Motor neuron (in vitro differentiated cells): ENCODE results near the gene SELPLG. TPM values are rescaled to one million over a fixed set of nuclear protein-coding genes. Genes with fewer than 3 reads are reported as not detected.

Experiments used
- ATAC-seq, 8 experiments: fragments of 200-7000 bp; cut with Tn5 transposase; replicated peaks in 6 of 8; 2 replicates each; pipeline ENCODE4 v1.8.0; 2021; ENCODE audit warnings: mild to moderate bottlenecking in 8 of 8, moderate library complexity in 8 of 8
- H3K27ac ChIP-seq, 2 donors: fragments of 250-450 bp; sonication (Bioruptor Pico); 2 replicates each; pipeline ENCODE4 v1.9.0; 2021; ENCODE audit warnings: antibody characterized with exemption in 2 of 2, mild to moderate bottlenecking in 2 of 2, moderate library complexity in 1 of 2
- H3K4me1 ChIP-seq, 2 donors: fragments of 250-450 bp; sonication (Bioruptor Pico); replicated peaks in 1 of 2; 2 replicates each; pipeline ENCODE4 v1.6.1; 2021; ENCODE audit warnings: antibody characterized with exemption in 2 of 2, mild to moderate bottlenecking in 2 of 2, moderate library complexity in 1 of 2
- H3K4me3 ChIP-seq, 5 donors: fragments of 250-450 bp; sonication (Bioruptor Pico); 2 replicates each; pipeline ENCODE4 v1.9.0; 2021; ENCODE audit warnings: antibody characterized with exemption in 5 of 5, mild to moderate bottlenecking in 5 of 5, moderate library complexity in 4 of 5
- WGBS, 10 experiments: fragments of 450-650 bp; shearing (Covaris generic); methylation state at CpG; one replicate each; pipeline ENCODE4 v1.0.0; 2022; 5-methylcytosine and 5-hydroxymethylcytosine counted together
- in situ Hi-C, 9 experiments: fragments of 400-800 bp; cut with MboI; loops; one replicate each; pipeline ENCODE4 v1.15.0; 2021; ENCODE audit warnings: low sequenced_read_pairs in 9 of 9, low pct_unique_long_range_greater_than_20kb in 2 of 9; ENCODE audit not compliant: unreplicated experiment in 9 of 9
- total RNA-seq, 8 experiments: library from RNA; unstranded; fragments of 300-600 nt; gene quantifications; 2 replicates each; pipeline versions ENCODE4 v1.2.3 to v1.2.4, GENCODE V29; 2022

SELPLG gene
- total RNA-seq, 8 experiments from 2014 or later, result 0.38 to 4.7 (median 1.0) TPM

DNA sequence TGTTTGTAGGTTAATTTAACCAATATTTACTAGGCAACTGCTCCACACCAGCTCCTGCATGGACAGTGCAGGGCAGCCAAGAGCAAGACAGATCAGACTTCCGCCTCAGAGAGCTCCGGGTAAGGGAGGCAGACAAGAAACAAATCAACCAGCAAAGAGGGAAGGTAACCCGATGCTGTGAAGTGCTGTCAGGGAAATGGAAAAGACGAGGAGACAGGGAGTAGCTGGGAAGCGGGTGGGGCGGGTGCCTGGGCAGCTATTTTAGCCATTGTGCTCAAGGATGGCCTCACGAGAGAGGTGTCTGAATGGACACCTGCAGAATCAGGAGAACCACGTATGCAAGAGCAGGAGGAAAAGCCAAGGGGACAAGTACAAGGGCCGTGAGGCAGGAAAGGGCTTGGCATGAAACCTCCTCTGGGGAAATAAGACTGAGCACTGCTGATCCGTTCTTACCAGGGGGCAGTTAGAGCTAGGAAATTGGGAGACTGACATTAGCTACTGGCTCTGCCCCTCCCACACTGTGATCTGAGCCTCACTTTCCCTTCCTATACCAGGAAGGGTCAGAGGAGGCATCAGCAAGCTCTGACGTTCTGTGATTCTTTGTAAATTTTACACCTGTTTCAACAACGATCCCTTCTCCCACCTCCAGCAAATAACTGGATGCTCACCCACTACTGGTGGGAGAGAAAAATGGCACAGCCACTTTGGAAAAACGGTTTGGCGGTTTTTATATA lies 29.3 kb downstream of the SELPLG start:
- WGBS, 10 experiments, result 10 to 92% (median 50%) methylated on average over 1 to 12 of the region's 14 CpGs; no CpG with 5 or more reads in 1 of the 10 experiments
- H3K27ac ChIP-seq, result no peak overlapping the region
- ATAC-seq, result no peak
- no peak overlapping the region for H3K4me3 ChIP-seq
- no peaks in the 10 kb centered on the region for H3K4me1 ChIP-seq
- in situ Hi-C loops, result no loop called here

DNA sequence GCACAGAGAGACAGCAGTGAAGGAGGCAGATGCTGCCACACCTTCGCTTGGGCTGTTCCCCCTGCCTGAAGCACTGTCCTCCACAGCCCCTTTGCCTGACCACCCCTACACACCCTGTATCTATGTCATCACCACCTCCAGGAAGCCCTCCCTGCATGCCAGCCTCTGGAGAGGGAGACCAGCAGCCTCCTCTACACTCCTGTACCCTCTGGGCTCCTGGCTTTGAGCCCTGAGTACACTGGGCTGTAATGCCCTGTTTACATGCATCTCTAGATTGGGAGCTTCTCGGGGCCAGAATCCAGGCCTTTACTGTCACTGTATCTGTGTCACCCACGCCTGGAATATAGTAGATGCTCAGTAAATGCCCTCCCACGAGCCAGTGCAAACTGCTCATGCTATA lies 30.0 kb downstream of the SELPLG start:
- in situ Hi-C loops, result no loop called here
- Histone ChIP-seq H3K27ac (no peak overlapping the region), H3K4me1 (no peaks in the 10 kb centered on the region), H3K4me3 (no peak overlapping the region)
- 80 to 100% (median 83%) methylated on average over 1 to 2 of the region's 4 CpGs; no CpG with 5 or more reads in 6 of the 10 experiments for WGBS, 10 experiments
- no peak for ATAC-seq

DNA sequence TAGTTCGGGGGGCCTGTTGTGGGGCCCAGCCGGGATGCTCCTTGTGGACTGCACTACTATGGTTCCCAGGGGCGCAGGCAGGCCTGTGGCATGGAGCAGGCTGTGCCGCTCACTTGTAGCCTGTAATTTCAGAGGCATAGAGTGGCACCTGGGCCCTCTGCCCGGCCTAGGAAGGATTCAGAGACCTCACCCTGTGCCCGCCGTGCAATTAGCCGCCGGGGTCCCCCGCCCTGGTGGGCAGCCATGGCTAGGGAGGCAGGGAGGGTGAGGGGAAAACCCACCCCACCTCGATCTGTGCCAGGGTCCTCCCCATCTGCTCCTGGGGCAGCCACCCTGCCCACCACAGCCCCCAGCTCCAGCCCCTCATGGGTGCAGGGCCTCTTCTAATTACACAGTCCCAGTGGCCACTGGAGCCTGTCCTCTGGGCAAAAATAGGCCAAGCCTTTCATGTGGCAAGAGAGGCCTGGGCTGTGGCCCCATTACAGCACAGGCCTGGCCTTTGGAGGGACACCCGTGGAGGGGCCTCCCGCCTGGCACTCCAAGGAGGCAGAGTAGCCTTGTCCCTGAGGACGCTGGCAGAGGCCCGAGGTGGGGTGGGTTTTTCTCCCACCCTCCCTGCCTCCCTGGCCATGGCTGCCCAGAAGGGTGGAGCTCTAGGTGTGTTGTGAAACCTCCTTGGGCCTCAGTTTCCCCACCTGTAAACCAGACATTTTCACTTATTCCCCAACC lies 30.6 kb downstream of the SELPLG start:
- peaks cover 0 to under 1% of the 10 kb centered on the region in 2 donors for H3K4me1 ChIP-seq
- no peak for ATAC-seq
- in situ Hi-C loops, result no loop called here
- no peak overlapping the region for H3K27ac ChIP-seq
- 83 to 90% methylated on average over 2 of the region's 15 CpGs; no CpG with 5 or more reads in 8 of the 10 experiments for WGBS, 10 experiments
- no peak overlapping the region for H3K4me3 ChIP-seq

DNA sequence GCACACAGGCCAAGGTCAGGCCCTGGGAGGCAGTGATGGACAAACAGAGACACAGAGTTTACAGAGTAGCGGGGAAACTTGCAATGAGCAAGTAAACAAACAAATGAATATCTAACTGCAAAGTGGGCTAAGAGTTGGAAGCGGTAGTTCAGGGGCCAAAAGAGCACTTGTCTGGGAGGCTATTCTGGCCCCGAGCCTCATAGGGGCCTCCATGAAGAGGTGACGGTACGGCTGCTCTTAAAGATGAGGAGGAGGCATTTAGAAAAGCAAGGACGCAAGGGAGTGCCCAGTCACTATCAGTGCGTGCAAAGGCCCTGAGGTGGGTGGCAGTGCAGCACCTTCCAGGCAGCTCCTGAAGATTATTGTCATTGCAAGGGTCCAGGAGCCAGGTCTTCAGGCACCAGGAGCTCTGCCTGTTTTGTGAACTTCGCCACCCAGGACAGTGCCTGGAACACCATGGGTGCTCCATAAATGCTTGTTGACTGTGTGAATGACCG lies 31.4 kb downstream of the SELPLG start:
- no peak for ATAC-seq
- no peak overlapping the region for H3K27ac ChIP-seq
- in situ Hi-C loops, result no loop called here
- H3K4me3 ChIP-seq, result no peak overlapping the region
- WGBS, 10 experiments, result 68 to 100% (median 97%) methylated on average over 1 to 8 of the region's 9 CpGs; no CpG with 5 or more reads in 2 of the 10 experiments
- H3K4me1 ChIP-seq, result peaks cover 0 to 6% of the 10 kb centered on the region in 2 donors

DNA sequence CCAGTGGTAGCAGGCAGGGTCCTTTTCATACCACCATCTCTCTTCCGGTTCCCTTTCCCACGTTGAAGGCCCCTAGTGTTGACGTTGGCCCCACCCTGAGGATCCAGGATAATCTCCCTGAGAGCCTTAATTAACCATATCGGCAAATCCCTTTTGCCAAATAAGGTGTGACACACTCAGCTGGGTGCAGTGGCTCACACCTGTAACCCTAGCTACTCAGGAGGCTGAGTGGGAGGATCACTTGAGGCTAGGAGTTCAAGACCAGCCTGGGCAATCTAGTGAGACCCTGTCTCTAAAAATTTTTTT lies 33.0 kb downstream of the SELPLG start:
- 72 to 94% (median 80%) methylated on average over 1 to 4 of the region's 4 CpGs; no CpG with 5 or more reads in 5 of the 10 experiments for WGBS, 10 experiments
- ATAC-seq, result no peak
- Histone ChIP-seq H3K4me3 (no peak overlapping the region), H3K4me1 (peaks cover 0 to 6% of the 10 kb centered on the region in 2 donors), H3K27ac (no peak overlapping the region)
- in situ Hi-C loops, result no loop called here

DNA sequence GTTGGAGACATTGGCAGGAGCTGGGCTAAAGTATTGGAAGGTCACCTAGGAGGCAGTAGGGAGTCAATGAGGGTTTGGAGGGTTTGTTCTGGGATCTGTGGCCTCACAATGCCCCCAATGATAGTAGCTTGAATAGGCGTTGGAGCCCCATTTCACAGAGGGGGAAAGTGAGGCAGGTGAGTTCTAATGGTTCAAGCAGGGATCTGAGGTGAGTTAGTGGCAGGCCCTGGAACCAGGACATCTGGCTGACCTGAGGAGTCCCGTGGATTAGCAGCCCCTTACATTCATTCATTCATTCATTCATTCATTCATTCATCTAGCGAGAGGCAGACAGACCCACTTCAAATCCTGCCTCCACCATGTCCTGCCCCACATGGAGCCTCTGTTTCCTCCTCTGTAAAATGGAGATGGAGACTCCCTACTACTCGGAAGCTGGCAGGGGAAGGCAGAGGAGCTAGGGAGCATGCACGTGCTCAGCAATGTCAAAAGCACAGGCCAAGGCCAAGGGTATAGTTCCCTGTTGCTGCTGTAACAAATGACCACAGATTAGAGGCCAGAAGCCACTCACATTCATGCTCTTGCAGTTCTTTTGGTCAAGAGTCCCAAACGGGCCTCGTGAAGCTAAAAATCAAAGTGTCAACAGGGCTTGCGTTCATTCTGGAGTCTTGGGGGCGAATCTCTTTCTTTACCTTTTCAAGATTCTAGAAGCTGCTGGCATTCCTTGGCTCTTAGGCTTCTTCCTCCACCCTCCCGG lies 33.6 kb downstream of the SELPLG start:
- WGBS, 10 experiments, result 61 to 93% (median 88%) methylated on average over 3 to 10 of the region's 10 CpGs; no CpG with 5 or more reads in 3 of the 10 experiments
- in situ Hi-C loops, result no loop called here
- no peak for ATAC-seq
- H3K27ac ChIP-seq, result no peak overlapping the region
- H3K4me1 ChIP-seq, result peaks cover 0 to 6% of the 10 kb centered on the region in 2 donors
- H3K4me3 ChIP-seq, result no peak overlapping the region

DNA sequence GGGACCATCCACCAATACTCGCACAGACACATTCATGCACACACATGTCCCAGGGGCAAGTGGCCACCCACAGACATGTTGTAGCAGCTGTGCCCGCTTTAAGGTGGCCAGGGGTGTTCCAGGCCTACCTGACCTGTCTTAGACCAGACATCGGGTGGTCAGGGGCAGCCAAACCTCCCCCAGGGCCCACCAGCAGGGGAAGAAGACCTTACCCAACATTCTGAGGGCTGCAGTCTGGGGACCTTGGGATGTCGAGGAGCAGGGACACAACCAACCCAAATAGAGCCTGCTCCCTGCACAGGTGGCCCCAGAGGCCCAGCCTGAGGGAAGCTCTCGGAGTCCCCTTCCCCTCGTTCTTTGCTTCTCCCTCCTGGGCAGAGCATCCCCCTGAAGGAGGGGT lies 34.2 kb downstream of the SELPLG start:
- Histone ChIP-seq H3K4me1 (peaks cover 0 to 6% of the 10 kb centered on the region in 2 donors), H3K27ac (no peak overlapping the region), H3K4me3 (no peak overlapping the region)
- 70 to 100% (median 100%) methylated on average over 1 to 4 of the region's 6 CpGs; no CpG with 5 or more reads in 5 of the 10 experiments for WGBS, 10 experiments
- no peak for ATAC-seq
- in situ Hi-C loops, result no loop called here

DNA sequence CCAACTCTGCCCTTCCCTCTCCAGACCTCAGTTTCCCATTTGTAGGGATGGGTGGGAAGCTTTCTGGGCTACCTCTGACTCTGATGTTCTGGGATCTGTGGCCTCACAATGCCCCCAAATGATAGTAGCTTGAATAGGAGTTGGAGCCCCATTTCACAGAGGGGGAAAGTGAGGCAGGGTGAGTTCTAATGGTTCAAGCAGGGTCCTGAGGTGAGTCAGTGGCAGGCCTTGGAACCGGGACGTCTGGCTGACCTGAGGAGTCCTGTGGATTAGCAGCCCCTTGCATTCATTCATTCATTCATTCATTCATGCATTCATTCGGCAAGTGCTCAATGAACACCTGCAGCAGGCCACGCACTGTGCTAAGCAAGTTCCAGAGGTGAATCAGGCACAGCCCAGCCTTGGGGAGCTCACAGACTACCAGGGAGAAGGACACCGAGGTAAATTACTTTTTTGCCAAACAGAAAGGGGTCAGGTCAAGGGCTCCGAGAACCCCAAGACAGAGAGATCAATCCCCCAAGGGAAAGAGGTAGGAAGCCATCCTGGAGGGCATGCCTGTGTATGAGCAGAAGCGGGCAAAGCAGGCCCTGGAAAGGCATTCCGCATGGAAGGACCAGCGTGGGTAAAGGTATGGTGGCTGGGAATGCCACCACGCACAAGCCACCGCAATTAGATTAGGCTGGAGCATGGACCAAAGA lies 35.0 kb downstream of the SELPLG start:
- H3K4me3 ChIP-seq, result no peak overlapping the region
- in situ Hi-C loops, result no loop called here
- no peak for ATAC-seq
- H3K27ac ChIP-seq, result no peak overlapping the region
- peaks cover 0 to 10% of the 10 kb centered on the region in 2 donors for H3K4me1 ChIP-seq
- WGBS, 10 experiments, result 80 to 100% (median 92%) methylated on average over 2 to 6 of the region's 11 CpGs; no CpG with 5 or more reads in 4 of the 10 experiments

DNA sequence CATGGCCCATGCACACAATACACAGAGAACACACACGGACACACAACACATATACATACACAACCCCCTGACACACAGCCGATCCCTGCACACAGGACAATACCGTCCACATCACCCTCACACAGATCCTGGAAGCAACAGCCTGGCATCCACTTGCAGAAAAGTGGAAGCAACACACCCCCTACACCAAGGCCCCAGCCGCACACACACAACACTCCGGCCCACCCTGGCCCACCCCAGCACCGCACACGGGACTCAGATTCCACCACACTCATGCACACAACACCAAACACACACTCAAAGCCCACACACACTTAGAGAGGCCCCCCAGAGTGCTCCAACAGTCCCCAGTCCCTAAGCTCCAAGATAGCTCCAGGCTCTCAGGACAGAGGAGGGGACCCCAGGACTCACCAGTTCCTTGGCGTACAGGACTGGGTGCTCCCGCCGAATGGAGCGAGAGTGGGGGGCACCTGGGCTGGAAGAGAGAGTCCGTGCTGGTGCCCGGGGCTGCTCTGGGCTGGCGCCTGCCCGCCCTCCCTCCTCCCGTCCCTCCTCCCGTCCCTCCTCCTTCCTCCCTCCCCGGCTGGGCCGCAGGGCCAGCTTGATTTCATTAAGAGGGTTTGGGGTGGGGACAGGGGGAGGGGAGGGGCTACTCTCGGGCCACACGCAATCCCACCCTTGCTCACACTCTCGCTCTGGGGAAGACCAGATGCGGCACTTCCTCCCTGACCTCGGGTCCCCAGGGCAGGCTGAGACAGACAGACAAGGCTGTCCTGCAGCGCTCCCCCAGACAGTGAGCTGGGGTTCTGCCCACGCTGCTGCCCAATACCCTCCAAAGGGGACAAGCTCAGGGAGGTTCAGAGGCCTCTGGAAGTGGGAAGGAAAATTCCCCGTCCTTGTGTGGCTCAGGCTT lies 35.9 kb downstream of the SELPLG start, which contains the start of gene TMEM119:
Gene TMEM119, minus strand, starts transcription at position 526 of the 913 bp plus-strand sequence. CDS start 5,701 bp downstream, outside the sequence.
- ATAC-seq, result peak in 7 of 8 experiments; percentile 24 to 74 (median 45)
- 17 to 100% (median 75%) methylated on average over 1 to 2 of the region's 27 CpGs; no CpG with 5 or more reads in 6 of the 10 experiments for WGBS, 10 experiments
- H3K4me3 ChIP-seq, result no peak within 1 kb of the TSS
- peaks cover 2 to 14% of the 10 kb centered on the region in 2 donors for H3K4me1 ChIP-seq
- in situ Hi-C loops, result no loop called here
- H3K27ac ChIP-seq, result no peak within 1 kb of the TSS

DNA sequence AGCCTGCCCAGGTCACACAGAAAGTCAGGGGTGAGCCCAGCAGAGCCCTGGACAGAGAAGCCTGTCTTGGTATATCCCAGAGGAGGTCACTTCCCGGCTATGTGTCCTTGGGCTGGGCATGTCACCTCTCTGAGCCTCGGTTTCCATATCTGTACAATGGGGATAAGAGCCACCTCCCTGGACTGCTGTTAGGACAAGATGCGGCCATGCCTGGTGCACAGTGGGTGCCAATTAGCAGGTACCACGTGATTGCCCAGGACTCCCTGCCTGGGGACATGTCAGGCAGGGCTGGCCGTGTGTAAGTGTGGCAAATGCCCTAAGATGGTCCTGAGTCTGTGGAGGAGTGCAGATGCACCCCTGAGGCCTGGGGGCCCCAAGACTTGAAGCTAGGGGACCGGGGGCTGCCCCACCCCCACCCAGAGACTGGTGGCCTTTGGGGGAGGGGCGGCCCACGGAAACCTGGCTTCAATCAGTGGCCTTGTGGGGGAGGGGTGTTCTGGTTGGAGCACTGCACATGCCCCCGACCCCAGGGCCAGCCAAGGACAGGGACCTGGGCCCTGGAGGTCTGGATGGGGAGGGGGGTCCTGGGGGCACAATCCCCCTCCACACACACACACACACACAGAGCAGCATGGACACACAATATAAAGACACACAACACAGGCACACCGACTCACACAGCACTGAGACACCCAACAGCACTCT lies 36.7 kb downstream of the SELPLG start:
- Histone ChIP-seq H3K27ac (no peak overlapping the region), H3K4me1 (peaks cover 2 to 14% of the 10 kb centered on the region in 2 donors), H3K4me3 (no peak overlapping the region)
- in situ Hi-C loops, result no loop called here
- 25 to 65% (median 63%) methylated on average over 2 to 4 of the region's 10 CpGs; no CpG with 5 or more reads in 7 of the 10 experiments for WGBS, 10 experiments
- ATAC-seq, result peak in 1 of 8 experiments; percentile 14
